ENCODE data around the gene SERPINA6.

SERPINA6 gene

GRCh38 chr14:94292872-94293577 is 30.1 kb downstream of the SERPINA6 start, which contains the start of gene SERPINA10:
SERPINA10 (minus strand) TSS chr14:94293268; CDS start chr14:94290593, 2,675 bp downstream.
- H3K27me3 ChIP-seq (replicated peaks; ENCODE audit: control insufficient read depth, insufficient read depth, low read length, poor library complexity, severe bottlenecking): no peaks in the 10 kb centered on the region

GRCh38 chr14:94292526-94292871 is 30.6 kb downstream of the SERPINA6 start:
- H3K4me3 ChIP-seq (ENCODE audit: insufficient read depth, low read depth, low read length, poor library complexity, severe bottlenecking): no peak overlapping the region
- H3K36me3 ChIP-seq (ENCODE audit: control insufficient read depth, insufficient read depth, low read length): no peaks in the 10 kb centered on the region
- no peak for DNase-seq
- H3K4me1 ChIP-seq (ENCODE audit: control insufficient read depth, insufficient read depth, low read length, poor library complexity, severe bottlenecking): no peaks in the 10 kb centered on the region
- H3K9me3 ChIP-seq (ENCODE audit: control insufficient read depth, low read length): no peaks in the 10 kb centered on the region
- no peaks in the 10 kb centered on the region for H3K27me3 ChIP-seq (replicated peaks; ENCODE audit: control insufficient read depth, insufficient read depth, low read length, poor library complexity, severe bottlenecking)
- H3K27ac ChIP-seq (ENCODE audit: insufficient read depth, low read length, poor library complexity, severe bottlenecking): no peak overlapping the region

More at GRCh38 chr14:94292872-94293577, 30.1 kb downstream of the SERPINA6 start, which contains the start of gene SERPINA10:
- no peaks in the 10 kb centered on the region for H3K4me1 ChIP-seq (ENCODE audit: control insufficient read depth, insufficient read depth, low read length, poor library complexity, severe bottlenecking)
- no peaks in the 10 kb centered on the region for H3K36me3 ChIP-seq (ENCODE audit: control insufficient read depth, insufficient read depth, low read length)
- DNase-seq: no peak
- H3K27ac ChIP-seq (ENCODE audit: insufficient read depth, low read length, poor library complexity, severe bottlenecking): no peak within 1 kb of the TSS
- H3K9me3 ChIP-seq (ENCODE audit: control insufficient read depth, low read length): no peaks in the 10 kb centered on the region
- no peak within 1 kb of the TSS for H3K4me3 ChIP-seq (ENCODE audit: insufficient read depth, low read depth, low read length, poor library complexity, severe bottlenecking)

- H3K4me3 ChIP-seq (ENCODE audit: insufficient read depth, low read depth, low read length, poor library complexity, severe bottlenecking): no peak overlapping the region
- H3K36me3 ChIP-seq (ENCODE audit: control insufficient read depth, insufficient read depth, low read length): no peaks in the 10 kb centered on the region
- H3K27me3 ChIP-seq (replicated peaks; ENCODE audit: control insufficient read depth, insufficient read depth, low read length, poor library complexity, severe bottlenecking): no peaks in the 10 kb centered on the region
- H3K27ac ChIP-seq (ENCODE audit: insufficient read depth, low read length, poor library complexity, severe bottlenecking): no peak overlapping the region
- H3K4me1 ChIP-seq (ENCODE audit: control insufficient read depth, insufficient read depth, low read length, poor library complexity, severe bottlenecking): no peaks in the 10 kb centered on the region
- no peaks in the 10 kb centered on the region for H3K9me3 ChIP-seq (ENCODE audit: control insufficient read depth, low read length)
- DNase-seq: no peak
These were observed 31.1 kb downstream of the SERPINA6 start for GRCh38 chr14:94291906-94292525.

GRCh38 chr14:94291159-94291905 is 31.8 kb downstream of the SERPINA6 start:
- no peaks in the 10 kb centered on the region for H3K9me3 ChIP-seq (ENCODE audit: control insufficient read depth, low read length)
- H3K4me3 ChIP-seq (ENCODE audit: insufficient read depth, low read depth, low read length, poor library complexity, severe bottlenecking): no peak overlapping the region

GRCh38 chr14:94290197-94290596 is 32.9 kb downstream of the SERPINA6 start:
- H3K27me3 ChIP-seq (replicated peaks; ENCODE audit: control insufficient read depth, insufficient read depth, low read length, poor library complexity, severe bottlenecking): no peaks in the 10 kb centered on the region
- H3K36me3 ChIP-seq (ENCODE audit: control insufficient read depth, insufficient read depth, low read length): no peaks in the 10 kb centered on the region
- H3K9me3 ChIP-seq (ENCODE audit: control insufficient read depth, low read length): no peaks in the 10 kb centered on the region
- no peak overlapping the region for H3K4me3 ChIP-seq (ENCODE audit: insufficient read depth, low read depth, low read length, poor library complexity, severe bottlenecking)
- no peak overlapping the region for H3K27ac ChIP-seq (ENCODE audit: insufficient read depth, low read length, poor library complexity, severe bottlenecking)
- H3K4me1 ChIP-seq (ENCODE audit: control insufficient read depth, insufficient read depth, low read length, poor library complexity, severe bottlenecking): no peaks in the 10 kb centered on the region
- no peak for DNase-seq

More at GRCh38 chr14:94291159-94291905, 31.8 kb downstream of the SERPINA6 start:
- H3K27me3 ChIP-seq (replicated peaks; ENCODE audit: control insufficient read depth, insufficient read depth, low read length, poor library complexity, severe bottlenecking): no peaks in the 10 kb centered on the region
- H3K4me1 ChIP-seq (ENCODE audit: control insufficient read depth, insufficient read depth, low read length, poor library complexity, severe bottlenecking): no peaks in the 10 kb centered on the region
- no peaks in the 10 kb centered on the region for H3K36me3 ChIP-seq (ENCODE audit: control insufficient read depth, insufficient read depth, low read length)
- H3K27ac ChIP-seq (ENCODE audit: insufficient read depth, low read length, poor library complexity, severe bottlenecking): no peak overlapping the region
- DNase-seq: no peak

GRCh38 chr14:94288610-94289465 is 34.3 kb downstream of the SERPINA6 start:
- Histone ChIP-seq H3K36me3 (ENCODE audit: control insufficient read depth, insufficient read depth, low read length) (no peaks in the 10 kb centered on the region), H3K27ac (ENCODE audit: insufficient read depth, low read length, poor library complexity, severe bottlenecking) (no peak overlapping the region), H3K4me1 (ENCODE audit: control insufficient read depth, insufficient read depth, low read length, poor library complexity, severe bottlenecking) (no peaks in the 10 kb centered on the region), H3K27me3 (replicated peaks; ENCODE audit: control insufficient read depth, insufficient read depth, low read length, poor library complexity, severe bottlenecking) (no peaks in the 10 kb centered on the region), H3K9me3 (ENCODE audit: control insufficient read depth, low read length) (no peaks in the 10 kb centered on the region), H3K4me3 (ENCODE audit: insufficient read depth, low read depth, low read length, poor library complexity, severe bottlenecking) (no peak overlapping the region)
- no peak for DNase-seq

- DNase-seq: no peak
- no peak overlapping the region for H3K4me3 ChIP-seq (ENCODE audit: insufficient read depth, low read depth, low read length, poor library complexity, severe bottlenecking)
- H3K27ac ChIP-seq (ENCODE audit: insufficient read depth, low read length, poor library complexity, severe bottlenecking): no peak overlapping the region
- H3K4me1 ChIP-seq (ENCODE audit: control insufficient read depth, insufficient read depth, low read length, poor library complexity, severe bottlenecking): no peaks in the 10 kb centered on the region
- H3K36me3 ChIP-seq (ENCODE audit: control insufficient read depth, insufficient read depth, low read length): no peaks in the 10 kb centered on the region
- H3K27me3 ChIP-seq (replicated peaks; ENCODE audit: control insufficient read depth, insufficient read depth, low read length, poor library complexity, severe bottlenecking): no peaks in the 10 kb centered on the region
- no peaks in the 10 kb centered on the region for H3K9me3 ChIP-seq (ENCODE audit: control insufficient read depth, low read length)
These were observed 38.0 kb downstream of the SERPINA6 start for GRCh38 chr14:94285158-94285557.

GRCh38 chr14:94284221-94284620 is 38.9 kb downstream of the SERPINA6 start:
- no peak overlapping the region for H3K4me3 ChIP-seq (ENCODE audit: insufficient read depth, low read depth, low read length, poor library complexity, severe bottlenecking)
- H3K27me3 ChIP-seq (replicated peaks; ENCODE audit: control insufficient read depth, insufficient read depth, low read length, poor library complexity, severe bottlenecking): no peaks in the 10 kb centered on the region
- no peaks in the 10 kb centered on the region for H3K36me3 ChIP-seq (ENCODE audit: control insufficient read depth, insufficient read depth, low read length)
- DNase-seq: no peak
- no peaks in the 10 kb centered on the region for H3K9me3 ChIP-seq (ENCODE audit: control insufficient read depth, low read length)
- no peaks in the 10 kb centered on the region for H3K4me1 ChIP-seq (ENCODE audit: control insufficient read depth, insufficient read depth, low read length, poor library complexity, severe bottlenecking)
- H3K27ac ChIP-seq (ENCODE audit: insufficient read depth, low read length, poor library complexity, severe bottlenecking): no peak overlapping the region

- H3K27me3 ChIP-seq (replicated peaks; ENCODE audit: control insufficient read depth, insufficient read depth, low read length, poor library complexity, severe bottlenecking): no peaks in the 10 kb centered on the region
- no peak overlapping the region for H3K27ac ChIP-seq (ENCODE audit: insufficient read depth, low read length, poor library complexity, severe bottlenecking)
- H3K4me1 ChIP-seq (ENCODE audit: control insufficient read depth, insufficient read depth, low read length, poor library complexity, severe bottlenecking): no peaks in the 10 kb centered on the region
- no peaks in the 10 kb centered on the region for H3K36me3 ChIP-seq (ENCODE audit: control insufficient read depth, insufficient read depth, low read length)
- H3K9me3 ChIP-seq (ENCODE audit: control insufficient read depth, low read length): no peaks in the 10 kb centered on the region
- no peak for DNase-seq
- no peak overlapping the region for H3K4me3 ChIP-seq (ENCODE audit: insufficient read depth, low read depth, low read length, poor library complexity, severe bottlenecking)
These were observed 40.0 kb downstream of the SERPINA6 start for GRCh38 chr14:94282991-94283723.
